ENCODE results near the gene MIEN1. TPM values are rescaled to one million over a fixed set of nuclear protein-coding genes. Genes with fewer than 3 reads are reported as not detected.
A peak's percentile ranks its signal among the peaks of the same experiment; 100 is the strongest.

MIEN1 gene
- total and polyA plus RNA-seq, 8 donors = 9.3 to 312 (median 114) TPM

DNA sequence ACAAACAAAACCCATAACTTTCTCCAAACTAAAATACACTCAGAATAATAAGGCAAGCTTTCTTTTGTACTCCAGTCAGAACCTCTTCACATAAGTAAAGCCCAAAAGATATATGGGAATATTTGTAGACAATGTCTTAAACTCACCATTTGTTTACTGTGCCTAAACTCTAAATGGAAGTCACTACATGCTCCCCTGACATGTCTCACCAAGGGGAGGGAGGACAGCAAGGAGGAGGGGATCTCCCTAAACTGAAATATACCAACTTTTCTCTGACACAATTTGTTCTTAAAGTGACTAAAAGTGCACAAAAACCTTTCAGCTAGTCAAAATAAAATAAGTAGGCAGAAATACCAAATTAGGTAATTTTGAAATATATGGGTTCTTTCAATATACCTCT lies 45.9 kb upstream of the MIEN1 start:
- Histone ChIP-seq H3K27ac (peak overlapping the region; percentile 39 to 76 (median 62)), H3K27me3 (peaks cover 0 to 19% (median 0%) of the 10 kb centered on the region in 3 donors), H3K4me1 (peaks cover 0 to 5% (median under 1%) of the 10 kb centered on the region in 4 donors), H3K36me3 (no peaks in the 10 kb centered on the region), H3K4me3 (peak overlapping the region in 3 of 4 donors; percentile 1 to 20 (median 2)), H3K9me3 (no peaks in the 10 kb centered on the region)
- TF ChIP-seq POLR2A (IDR thresholded peaks at IDR 0.05) = no peak
- TF ChIP-seq, protein P1, sequence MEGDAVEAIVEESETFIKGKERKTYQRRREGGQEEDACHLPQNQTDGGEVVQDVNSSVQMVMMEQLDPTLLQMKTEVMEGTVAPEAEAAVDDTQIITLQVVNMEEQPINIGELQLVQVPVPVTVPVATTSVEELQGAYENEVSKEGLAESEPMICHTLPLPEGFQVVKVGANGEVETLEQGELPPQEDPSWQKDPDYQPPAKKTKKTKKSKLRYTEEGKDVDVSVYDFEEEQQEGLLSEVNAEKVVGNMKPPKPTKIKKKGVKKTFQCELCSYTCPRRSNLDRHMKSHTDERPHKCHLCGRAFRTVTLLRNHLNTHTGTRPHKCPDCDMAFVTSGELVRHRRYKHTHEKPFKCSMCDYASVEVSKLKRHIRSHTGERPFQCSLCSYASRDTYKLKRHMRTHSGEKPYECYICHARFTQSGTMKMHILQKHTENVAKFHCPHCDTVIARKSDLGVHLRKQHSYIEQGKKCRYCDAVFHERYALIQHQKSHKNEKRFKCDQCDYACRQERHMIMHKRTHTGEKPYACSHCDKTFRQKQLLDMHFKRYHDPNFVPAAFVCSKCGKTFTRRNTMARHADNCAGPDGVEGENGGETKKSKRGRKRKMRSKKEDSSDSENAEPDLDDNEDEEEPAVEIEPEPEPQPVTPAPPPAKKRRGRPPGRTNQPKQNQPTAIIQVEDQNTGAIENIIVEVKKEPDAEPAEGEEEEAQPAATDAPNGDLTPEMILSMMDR (IDR thresholded peaks at IDR 0.05) = no peak
- TF ChIP-seq EP300 (IDR thresholded peaks at IDR 0.05) = no peak
- no peak for TF ChIP-seq POLR2AphosphoS5 (IDR thresholded peaks at IDR 0.05)
- intact Hi-C loops (cut with DNase I; ENCODE audit: low total_unique reads) = no loop called here
- no peak for DNase-seq

DNA sequence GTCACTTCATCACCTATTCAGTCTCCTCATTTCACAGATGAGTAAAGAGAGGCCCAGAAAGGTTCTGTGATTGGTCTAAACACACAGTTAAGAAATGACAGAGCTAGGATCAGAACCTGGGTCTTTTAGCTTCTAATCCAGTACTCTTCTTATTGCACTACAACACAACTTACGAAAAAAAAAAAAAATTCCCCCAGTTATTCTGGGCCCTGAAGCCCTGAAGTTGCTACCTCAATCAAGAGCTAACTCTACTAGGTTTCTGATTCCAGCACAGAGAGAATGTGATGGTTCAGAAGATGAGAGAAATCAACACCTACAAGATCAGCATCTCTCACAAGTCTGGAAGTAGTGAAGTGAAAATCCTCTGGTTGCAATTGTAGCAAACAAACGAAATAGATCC lies 44.7 kb upstream of the MIEN1 start:
- Histone ChIP-seq H3K27ac (peak overlapping the region in 1 of 5 donors; percentile 76), H3K36me3 (no peaks in the 10 kb centered on the region), H3K27me3 (peaks cover 0 to 19% (median 0%) of the 10 kb centered on the region in 3 donors), H3K9me3 (no peaks in the 10 kb centered on the region), H3K4me1 (no peaks in the 10 kb centered on the region), H3K4me3 (no peak overlapping the region)
- 63 to 87% (median 80%) methylated on average over 2 of the region's 2 CpGs for WGBS, 5 donors
- TF ChIP-seq, protein P1 (IDR thresholded peaks at IDR 0.05) = no peak
- TF ChIP-seq EP300 (IDR thresholded peaks at IDR 0.05) = no peak
- TF ChIP-seq POLR2A (IDR thresholded peaks at IDR 0.05) = no peak
- no peak for TF ChIP-seq POLR2AphosphoS5 (IDR thresholded peaks at IDR 0.05)
- intact Hi-C loops (cut with DNase I; ENCODE audit: low total_unique reads) = no loop called here
- DNase-seq = no peak

DNA sequence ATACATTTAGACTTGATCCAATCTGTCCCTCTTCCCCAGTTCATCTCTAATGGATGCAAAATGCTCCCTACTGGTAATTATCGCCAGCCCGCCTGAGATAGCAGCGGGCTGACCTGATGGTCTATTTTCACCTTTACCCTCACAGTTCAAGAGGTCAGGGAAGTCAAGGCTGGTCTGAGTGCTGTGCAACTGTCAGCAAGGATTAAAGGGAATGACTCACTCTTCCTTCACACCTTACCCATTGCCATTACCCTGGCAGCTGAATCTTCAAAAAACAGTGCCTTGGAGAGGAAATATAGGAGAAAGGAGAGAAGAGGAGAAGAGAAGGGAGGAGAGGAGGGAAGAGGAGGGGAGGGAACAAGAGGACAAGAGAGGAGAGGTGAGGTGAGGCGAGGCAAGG lies 43.7 kb upstream of the MIEN1 start:
- WGBS, 5 donors = 75 to 83% (median 77%) methylated on average over 4 of the region's 4 CpGs
- no peak overlapping the region for H3K4me3 ChIP-seq
- H3K9me3 ChIP-seq = no peaks in the 10 kb centered on the region
- intact Hi-C loops (cut with DNase I; ENCODE audit: low total_unique reads) = no loop called here
- H3K36me3 ChIP-seq = no peaks in the 10 kb centered on the region
- peaks cover 0 to 16% (median 0%) of the 10 kb centered on the region in 3 donors for H3K27me3 ChIP-seq
- peak overlapping the region in 4 of 5 donors; percentile 21 to 76 (median 56) for H3K27ac ChIP-seq
- TF ChIP-seq EP300 (IDR thresholded peaks at IDR 0.05) (no peak), POLR2A (IDR thresholded peaks at IDR 0.05) (no peak), POLR2AphosphoS5 (IDR thresholded peaks at IDR 0.05) (no peak)
- TF ChIP-seq, protein P1 (IDR thresholded peaks at IDR 0.05) = no peak
- no peaks in the 10 kb centered on the region for H3K4me1 ChIP-seq
- DNase-seq = no peak

DNA sequence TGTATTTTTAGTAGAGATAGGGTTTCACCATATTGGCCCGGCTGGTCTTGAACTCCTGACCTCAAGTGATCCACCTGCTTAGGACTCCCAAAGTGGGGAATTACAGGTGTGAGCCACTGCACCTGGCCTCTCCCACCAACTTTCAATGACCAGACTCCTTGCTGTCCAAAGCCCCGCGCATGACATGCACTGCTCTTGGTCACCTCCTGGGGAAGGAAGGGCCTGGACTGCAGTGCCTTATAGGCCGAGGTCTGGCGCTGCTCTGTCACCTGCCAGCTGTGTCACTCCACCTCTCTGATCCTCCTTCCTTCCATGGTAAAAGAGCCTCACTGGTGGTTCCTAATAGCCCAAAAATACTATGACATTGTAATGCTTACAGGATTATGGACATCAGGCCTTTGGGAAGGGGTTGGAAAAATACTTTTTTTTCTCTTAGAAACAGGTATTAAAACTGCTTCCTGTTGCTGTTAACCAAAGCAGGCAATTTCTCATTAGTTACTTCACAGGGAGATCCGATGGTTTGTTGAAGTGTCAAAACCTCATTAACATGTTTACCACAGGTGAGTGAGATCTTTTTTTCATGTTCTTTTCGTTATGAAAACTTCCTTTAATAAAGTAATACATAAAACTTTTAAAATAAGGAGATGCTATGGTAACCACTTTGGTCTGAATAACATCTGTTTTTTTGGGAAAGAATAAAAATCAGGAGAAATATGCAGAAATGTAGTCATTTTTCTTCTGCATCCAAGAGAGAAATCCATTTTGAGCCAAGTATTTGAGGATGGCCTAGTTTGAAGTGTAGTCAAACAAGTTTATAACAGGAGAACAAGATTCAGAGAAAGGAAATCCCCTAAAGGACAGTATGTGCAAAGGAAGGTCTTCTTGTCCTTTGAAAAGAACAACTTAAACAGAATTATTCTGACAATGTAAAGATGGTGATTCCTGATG lies 42.9 kb upstream of the MIEN1 start:
- DNase-seq = no peak
- WGBS, 5 donors = 70 to 86% (median 82%) methylated on average over 7 of the region's 7 CpGs

More for the DNA sequence above, 42.9 kb upstream of the MIEN1 start:
- TF ChIP-seq, protein P1 (IDR thresholded peaks at IDR 0.05) = no peak
- TF ChIP-seq POLR2A (IDR thresholded peaks at IDR 0.05) (no peak), POLR2AphosphoS5 (IDR thresholded peaks at IDR 0.05) (no peak), EP300 (IDR thresholded peaks at IDR 0.05) (no peak)
- intact Hi-C loops (cut with DNase I; ENCODE audit: low total_unique reads) = no loop called here
- H3K27ac ChIP-seq = peak overlapping the region; percentile 37 to 76 (median 55)
- H3K9me3 ChIP-seq = no peaks in the 10 kb centered on the region
- no peaks in the 10 kb centered on the region for H3K4me1 ChIP-seq
- no peak overlapping the region for H3K4me3 ChIP-seq
- no peaks in the 10 kb centered on the region for H3K36me3 ChIP-seq
- H3K27me3 ChIP-seq = peaks cover 0 to 12% (median 0%) of the 10 kb centered on the region in 3 donors

Measured in stomach (tissue), 9 donors.